ENCODE data around the gene MAST4.

DNA sequence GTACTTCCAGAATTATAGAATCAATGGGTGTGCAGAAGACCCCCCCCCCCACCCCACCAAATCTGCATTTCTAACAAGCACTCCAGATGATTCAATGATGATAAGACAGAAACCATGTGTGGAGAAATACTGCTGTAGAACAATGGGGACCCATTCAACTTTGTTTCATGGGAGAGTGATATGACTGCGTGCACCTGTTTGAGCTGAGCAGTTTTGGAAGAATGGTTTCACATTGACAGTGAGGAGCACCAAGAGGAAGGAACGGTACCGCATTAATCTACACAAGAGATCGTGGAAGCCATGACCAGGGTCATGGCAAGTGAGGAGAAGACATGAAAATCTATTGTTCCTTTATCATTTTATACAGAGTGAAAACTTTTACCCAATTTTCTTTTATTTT lies 397.7 kb downstream of the MAST4 start:
- TF ChIP-seq POLR2AphosphoS5 (IDR thresholded peaks at IDR 0.05; ENCODE audit: low read depth, low read length) (no peak), POLR2A (IDR thresholded peaks at IDR 0.05; ENCODE audit: low read depth, low read length) (no peak)

Measured in GM12892 (cell line).